H9 (cell line): Measurements from ENCODE around the gene ALDH1A2. TPM values are rescaled to one million over a fixed set of nuclear protein-coding genes. Genes with fewer than 3 reads are reported as not detected.

ENCODE experiments used
- DNase-seq: peaks from one replicate; pipeline ENCODE4 v3.0.0-alpha.2; 2017
- H2AFZ ChIP-seq: one replicate; pipeline ENCODE4 v1.6.1; 2013; ENCODE audit warnings: mild to moderate bottlenecking, low read length, control low read depth, moderate library complexity
- H2AK5ac ChIP-seq: 2 replicates; pipeline ENCODE4 v1.6.1; 2013; ENCODE audit warnings: low read length, control low read depth, mixed read lengths; ENCODE audit not compliant: insufficient read length
- H2BK120ac ChIP-seq: one replicate; pipeline ENCODE4 v1.6.1; 2013; ENCODE audit warnings: low read depth, mild to moderate bottlenecking, low read length, control low read depth, inconsistent platforms; ENCODE audit not compliant: poor library complexity, severe bottlenecking
- H2BK12ac ChIP-seq: 2 replicates; pipeline ENCODE4 v1.6.1; 2013; ENCODE audit warnings: low read length, control low read depth, mixed read lengths, low read depth; ENCODE audit not compliant: insufficient read length
- H2BK15ac ChIP-seq: 2 replicates; pipeline ENCODE4 v1.6.1; 2013; ENCODE audit warnings: low read depth, low read length, control low read depth
- H2BK20ac ChIP-seq: one replicate; pipeline ENCODE4 v1.6.1; 2013; ENCODE audit warnings: low read depth, mild to moderate bottlenecking, low read length, control low read depth, inconsistent platforms; ENCODE audit not compliant: poor library complexity, severe bottlenecking
- H2BK5ac ChIP-seq: 2 replicates; pipeline ENCODE4 v1.6.1; 2013; ENCODE audit warnings: low read length, control low read depth, mixed read lengths; ENCODE audit not compliant: insufficient read length
- H3K14ac ChIP-seq: 2 replicates; pipeline ENCODE4 v1.6.1; 2013; ENCODE audit warnings: low read length, control low read depth; ENCODE audit not compliant: insufficient read depth
- H3K18ac ChIP-seq: 2 replicates; pipeline ENCODE4 v1.6.1; 2013; ENCODE audit warnings: low read depth, mild to moderate bottlenecking, mixed read lengths, low read length, control low read depth; ENCODE audit not compliant: insufficient read length
- H3K23ac ChIP-seq: 2 replicates; pipeline ENCODE4 v1.6.1; 2013; ENCODE audit warnings: low read length, control low read depth, mixed read lengths, low read depth; ENCODE audit not compliant: insufficient read length
- H3K23me2 ChIP-seq: 2 replicates; pipeline ENCODE4 v1.6.1; 2013; ENCODE audit warnings: low read depth, mild to moderate bottlenecking, mixed read lengths, low read length, control low read depth; ENCODE audit not compliant: insufficient read length, poor library complexity, severe bottlenecking
- H3K27ac ChIP-seq: 2 replicates; pipeline ENCODE4 v1.5.1; 2013; ENCODE audit warnings: low read length, control low read depth, mixed read lengths, low read depth; ENCODE audit not compliant: insufficient read length
- H3K27me3 ChIP-seq: 2 replicates; pipeline ENCODE4 v1.6.1; 2013; ENCODE audit warnings: low read length, control low read depth, inconsistent platforms; ENCODE audit not compliant: insufficient read depth
- H3K4ac ChIP-seq: 2 replicates; pipeline ENCODE4 v1.6.1; 2013; ENCODE audit warnings: low read depth, mild to moderate bottlenecking, control low read depth, inconsistent platforms, low read length, moderate library complexity
- H3K4me1 ChIP-seq: 2 replicates; pipeline ENCODE4 v1.6.1; 2013; ENCODE audit warnings: low read length, control low read depth, inconsistent platforms; ENCODE audit not compliant: insufficient read depth
- H3K4me2 ChIP-seq: 2 replicates; pipeline ENCODE4 v1.6.1; 2013; ENCODE audit warnings: low read length, control low read depth, mixed read lengths; ENCODE audit not compliant: insufficient read length, insufficient read depth
- H3K56ac ChIP-seq: 2 replicates; pipeline ENCODE4 v1.6.1; 2013; ENCODE audit warnings: low read depth, mild to moderate bottlenecking, mixed read lengths, low read length, control low read depth; ENCODE audit not compliant: insufficient read length
- H3K79me1 ChIP-seq: 2 replicates; pipeline ENCODE4 v1.6.1; 2013; ENCODE audit warnings: low read depth, mild to moderate bottlenecking, moderate library complexity, low read length, control low read depth, inconsistent platforms; ENCODE audit not compliant: insufficient read depth, poor library complexity, severe bottlenecking
- H3K79me2 ChIP-seq: 2 replicates; pipeline ENCODE4 v1.6.1; 2013; ENCODE audit warnings: low read length, control low read depth, inconsistent platforms; ENCODE audit not compliant: insufficient read depth
- H3K9ac ChIP-seq: 2 replicates; pipeline ENCODE4 v1.6.1; 2013; ENCODE audit warnings: low read length, control low read depth, mixed read lengths; ENCODE audit not compliant: insufficient read length; ENCODE audit errors: extremely low read depth
- H3K9me3 ChIP-seq: one replicate; pipeline ENCODE4 v1.6.1; 2013; ENCODE audit warnings: low read depth, low read length, inconsistent platforms; ENCODE audit not compliant: control insufficient read depth
- H3T11ph ChIP-seq: one replicate; pipeline ENCODE4 v1.6.1; 2013; ENCODE audit warnings: mild to moderate bottlenecking, low read length, control low read depth, inconsistent platforms
- H4K20me1 ChIP-seq: one replicate; pipeline ENCODE4 v1.6.1; 2013; ENCODE audit not compliant: control insufficient read depth, insufficient read length, insufficient read depth
- H4K5ac ChIP-seq: 2 replicates; pipeline ENCODE4 v1.6.1; 2013; ENCODE audit warnings: low read depth, mild to moderate bottlenecking, mixed read lengths, low read length, control low read depth; ENCODE audit not compliant: insufficient read length
- H4K8ac ChIP-seq: replicated peaks from 2 replicates; pipeline ENCODE4 v1.6.1; 2013; ENCODE audit warnings: low read length, control low read depth, mixed read lengths, low read depth; ENCODE audit not compliant: insufficient read length
- H4K91ac ChIP-seq: 2 replicates; pipeline ENCODE4 v1.6.1; 2013; ENCODE audit warnings: low read depth, mild to moderate bottlenecking, moderate library complexity, mixed read lengths, low read length, control low read depth; ENCODE audit not compliant: insufficient read length
- H3K27ac Mint-ChIP-seq, 3 experiments: 2 replicates in 2 of 3; 3 replicates in 1 of 3; pipeline ENCODE4 v1.8.0; 2020 to 2021; ENCODE audit warnings: mixed read lengths in 3 of 3, mild to moderate bottlenecking in 1 of 3, moderate library complexity in 1 of 3
- H3K27me3 Mint-ChIP-seq: 2 replicates; pipeline ENCODE4 v1.8.0; 2021; ENCODE audit warnings: low read depth, mild to moderate bottlenecking, moderate library complexity, mixed read lengths
- H3K36me3 Mint-ChIP-seq, 3 experiments: 2 replicates in 2 of 3; 3 replicates in 1 of 3; pipeline ENCODE4 v1.8.0; 2020 to 2021; ENCODE audit warnings: low read depth in 3 of 3, mixed read lengths in 3 of 3; ENCODE audit not compliant: insufficient read depth in 1 of 3
- H3K4me1 Mint-ChIP-seq, 2 experiments: 2 replicates each; pipeline ENCODE4 v1.8.0; 2020; ENCODE audit warnings: mixed read lengths in 2 of 2
- H3K4me3 Mint-ChIP-seq, 2 experiments: 2 replicates in 1 of 2; 3 replicates in 1 of 2; pipeline ENCODE4 v1.8.0; 2020 to 2021; ENCODE audit warnings: mild to moderate bottlenecking in 2 of 2, mixed read lengths in 2 of 2, moderate library complexity in 1 of 2
- H3K9me3 Mint-ChIP-seq, 2 experiments: 2 replicates in 1 of 2; 3 replicates in 1 of 2; pipeline ENCODE4 v1.8.0; 2020; ENCODE audit warnings: mild to moderate bottlenecking in 2 of 2, mixed read lengths in 2 of 2, moderate library complexity in 1 of 2
- WGBS: extraction: QIAGEN DNeasy Blood & Tissue Kit; methylation state at CpG from one replicate; pipeline ENCODE4 v1.1.7; 2013; ENCODE audit warnings: missing lambda C conversion rate, low lambda C conversion rate, mixed read lengths; ENCODE audit not compliant: insufficient read length; ENCODE audit errors: extremely low coverage; 5-methylcytosine and 5-hydroxymethylcytosine counted together
- total RNA-seq: library from RNA; stranded (reverse); gene quantifications from 2 replicates; pipeline ENCODE4 v1.2.1, GENCODE V29; 2021
- TF ChIP-seq, protein P1 (sequence below): fragments of 200-600 bp; sonication (generic); conservative IDR thresholded peaks from 3 replicates; pipeline ENCODE4 v1.8.0; 2021; ENCODE audit warnings: antibody characterized with exemption, mild to moderate bottlenecking

Gene ALDH1A2
- total RNA-seq, 1 experiment from 2014 or later, result 0.72 TPM

DNA sequence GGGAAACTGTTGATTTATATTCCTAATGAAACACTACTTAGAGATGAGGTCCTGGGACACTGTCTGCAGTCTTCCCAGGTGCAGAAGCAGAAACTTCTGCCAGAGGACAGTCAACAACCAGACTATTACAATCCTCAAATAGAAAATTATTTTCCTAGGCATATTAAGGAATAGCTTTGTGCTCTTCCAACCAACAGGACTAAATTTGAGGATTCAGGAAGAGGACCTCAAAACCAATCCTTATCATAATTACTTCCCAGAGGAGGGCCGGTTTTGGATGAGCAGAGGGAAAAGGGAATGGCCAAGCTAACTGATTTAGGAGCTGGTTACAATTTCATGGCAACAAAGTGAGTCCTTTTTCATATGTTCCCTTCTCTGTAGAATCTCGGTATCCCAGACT is 21.0 kb downstream of the ALDH1A2 start:
- Histone ChIP-seq H3K56ac (no peak overlapping the region), H3K4ac (no peak overlapping the region), H4K8ac (no peak overlapping the region), H3K4me2 (no peak overlapping the region), H2BK20ac (no peak overlapping the region), H2BK5ac (no peak overlapping the region), H2AFZ (no peak overlapping the region), H2BK15ac (no peak overlapping the region), H3K79me1 (no peaks in the 10 kb centered on the region), H3K9me3 (no peaks in the 10 kb centered on the region), H4K20me1 (no peaks in the 10 kb centered on the region), H3K18ac (no peak overlapping the region), H3K23ac (no peak overlapping the region), H3K14ac (no peak overlapping the region), H4K5ac (no peak overlapping the region), H3K79me2 (no peaks in the 10 kb centered on the region), H2AK5ac (no peak overlapping the region), H3K23me2 (no peaks in the 10 kb centered on the region), H3K9ac (no peak overlapping the region), H3K4me1 (peaks cover 2% of the 10 kb centered on the region; the same call in 1 of the 2 replicates), H3K27me3 (no peaks in the 10 kb centered on the region; the same call in 1 of the 2 replicates), H2BK12ac (no peak overlapping the region), H4K91ac (no peak overlapping the region), H3T11ph (no peak overlapping the region), H2BK120ac (no peak overlapping the region), H3K27ac (no peak overlapping the region)
- Mint-ChIP-seq H3K36me3 (no peaks in the 10 kb centered on the region), H3K9me3 (peaks cover 0 to 7% of the 10 kb centered on the region in 2 experiments; a peak in 1 of 5 replicates), H3K27ac (no peak overlapping the region), H3K4me3 (no peak overlapping the region), H3K27me3 (peaks cover 58% of the 10 kb centered on the region), H3K4me1 (peaks cover 28 to 29% of the 10 kb centered on the region in 2 experiments)
- WGBS, result no CpG with 5 or more reads among the region's 2 CpGs
- no peak for DNase-seq
- TF ChIP-seq, protein P1, sequence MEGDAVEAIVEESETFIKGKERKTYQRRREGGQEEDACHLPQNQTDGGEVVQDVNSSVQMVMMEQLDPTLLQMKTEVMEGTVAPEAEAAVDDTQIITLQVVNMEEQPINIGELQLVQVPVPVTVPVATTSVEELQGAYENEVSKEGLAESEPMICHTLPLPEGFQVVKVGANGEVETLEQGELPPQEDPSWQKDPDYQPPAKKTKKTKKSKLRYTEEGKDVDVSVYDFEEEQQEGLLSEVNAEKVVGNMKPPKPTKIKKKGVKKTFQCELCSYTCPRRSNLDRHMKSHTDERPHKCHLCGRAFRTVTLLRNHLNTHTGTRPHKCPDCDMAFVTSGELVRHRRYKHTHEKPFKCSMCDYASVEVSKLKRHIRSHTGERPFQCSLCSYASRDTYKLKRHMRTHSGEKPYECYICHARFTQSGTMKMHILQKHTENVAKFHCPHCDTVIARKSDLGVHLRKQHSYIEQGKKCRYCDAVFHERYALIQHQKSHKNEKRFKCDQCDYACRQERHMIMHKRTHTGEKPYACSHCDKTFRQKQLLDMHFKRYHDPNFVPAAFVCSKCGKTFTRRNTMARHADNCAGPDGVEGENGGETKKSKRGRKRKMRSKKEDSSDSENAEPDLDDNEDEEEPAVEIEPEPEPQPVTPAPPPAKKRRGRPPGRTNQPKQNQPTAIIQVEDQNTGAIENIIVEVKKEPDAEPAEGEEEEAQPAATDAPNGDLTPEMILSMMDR, result no peak
